ENCODE measurements around the gene BAIAP3.
A peak's percentile ranks its signal among the peaks of the same experiment; 100 is the strongest.

BAIAP3 gene

DNA sequence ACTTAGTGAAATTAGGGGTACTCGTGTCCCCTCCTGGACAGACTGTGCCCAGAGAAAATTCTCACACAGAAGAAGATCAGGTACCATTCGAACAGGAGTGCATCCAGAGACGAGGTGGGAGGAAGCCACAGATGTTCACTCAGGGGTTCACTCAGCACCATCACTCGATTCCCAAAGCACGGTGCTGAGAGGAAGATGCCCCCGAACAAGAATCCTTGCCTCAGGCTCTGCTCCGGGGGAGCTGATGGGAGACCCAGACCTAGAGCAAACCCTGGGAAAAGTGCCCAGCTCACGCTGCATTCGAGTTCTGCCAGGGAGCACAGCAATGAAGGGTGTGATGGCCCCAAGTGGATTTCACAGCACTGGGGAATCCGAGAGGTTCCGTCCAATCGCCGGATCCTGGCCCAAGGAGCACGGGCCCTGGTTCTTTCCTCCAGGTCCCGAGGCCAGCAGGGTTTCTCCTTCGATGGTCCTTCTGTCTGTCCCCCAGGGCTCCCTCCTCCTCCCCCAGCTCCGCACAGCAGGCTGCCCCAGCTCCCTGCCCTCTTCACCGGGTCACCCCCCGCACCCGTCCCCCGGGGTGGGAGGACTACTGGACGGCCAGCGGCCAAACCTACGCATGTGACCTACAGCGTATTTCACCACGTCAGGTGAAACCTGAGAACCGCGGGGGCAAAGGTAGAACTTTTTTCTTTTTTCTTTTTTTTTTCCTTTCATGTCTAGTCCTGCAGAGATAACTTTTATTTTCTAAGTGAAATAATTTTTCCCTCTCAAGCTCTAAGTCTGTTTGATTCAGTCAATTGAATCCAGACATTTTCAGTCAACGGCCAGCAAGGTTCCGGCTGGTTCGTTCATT, 34.2 kb upstream of the BAIAP3 start:
- DNase-seq (ENCODE audit: low read depth), result no peak

DNA sequence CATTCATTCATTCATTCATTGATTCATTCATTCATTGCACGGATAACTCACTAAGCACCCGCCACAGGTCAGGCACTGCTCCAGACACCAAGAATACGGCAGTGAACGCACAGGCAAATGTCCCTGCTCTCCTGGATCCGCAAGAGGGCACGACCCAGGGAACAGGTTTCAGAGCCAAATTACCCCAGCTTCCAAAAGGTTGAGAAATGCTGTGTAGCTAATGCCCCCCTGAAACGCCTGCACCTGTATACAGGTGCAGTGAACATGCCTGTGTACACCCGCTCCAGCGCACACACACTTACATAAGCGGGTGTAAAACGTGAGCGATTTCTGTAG, 33.6 kb upstream of the BAIAP3 start:
- no peak for DNase-seq (ENCODE audit: low read depth)

DNA sequence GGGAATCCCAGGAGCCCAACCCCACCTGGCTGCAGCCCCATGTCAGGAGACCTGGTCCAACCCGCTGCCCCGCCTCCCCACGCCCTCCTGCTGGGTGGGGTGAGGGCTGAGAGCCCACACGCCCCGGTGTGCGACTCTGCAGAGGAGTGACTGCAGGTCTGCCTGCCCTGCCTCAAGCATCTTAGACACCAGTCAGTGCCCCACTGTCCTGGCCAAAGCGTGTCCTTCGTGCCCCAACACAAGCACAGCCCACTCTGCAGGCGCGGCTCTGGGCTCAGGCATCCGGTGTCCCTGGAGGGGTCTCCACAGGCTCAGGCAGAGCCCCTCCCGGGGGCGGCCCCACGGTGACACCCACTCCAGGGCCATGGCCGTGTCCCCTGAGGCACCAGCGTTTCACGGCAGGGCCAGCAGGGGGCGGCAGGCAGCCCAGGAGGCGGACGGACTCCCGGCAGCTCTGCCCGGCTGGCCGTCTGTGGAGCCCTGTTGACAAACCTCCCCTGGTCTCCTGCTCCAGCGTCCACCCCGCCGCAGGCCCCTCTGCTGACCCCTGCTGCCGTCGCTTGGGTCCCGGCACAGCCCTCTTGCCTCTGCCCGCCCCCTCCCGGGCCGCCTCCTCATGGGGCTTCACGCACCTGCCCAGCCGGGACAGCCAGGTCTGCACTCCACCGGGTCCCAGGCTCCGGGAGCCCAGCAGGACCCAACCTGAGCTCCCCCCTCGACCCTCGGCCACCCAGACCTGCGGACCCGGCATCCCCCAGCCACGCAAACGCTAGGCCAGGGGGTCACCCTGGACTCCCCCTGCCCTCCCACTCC, 32.6 kb upstream of the BAIAP3 start:
- peak; percentile 58 for DNase-seq (ENCODE audit: low read depth)

DNA sequence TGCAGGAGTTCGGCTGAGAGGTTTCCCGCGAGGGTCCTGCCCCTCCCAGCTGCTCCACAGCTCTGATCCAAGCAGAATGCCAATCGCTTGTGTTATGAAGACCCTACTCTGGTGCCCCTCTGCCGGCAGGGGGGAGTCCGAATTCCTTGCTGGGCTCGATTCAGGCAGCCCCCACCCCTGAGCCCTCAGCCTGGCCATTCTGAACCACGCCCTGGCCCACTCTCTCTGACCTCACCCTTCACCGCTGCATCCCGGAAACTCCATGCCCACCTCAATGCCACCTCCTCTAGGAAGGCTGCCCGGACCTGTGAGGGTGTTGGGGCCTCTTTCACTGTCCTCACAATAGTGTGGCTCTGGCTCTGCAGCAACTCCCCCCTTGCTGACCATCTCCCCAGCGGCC, 31.9 kb upstream of the BAIAP3 start:
- DNase-seq (ENCODE audit: low read depth), result no peak

DNA sequence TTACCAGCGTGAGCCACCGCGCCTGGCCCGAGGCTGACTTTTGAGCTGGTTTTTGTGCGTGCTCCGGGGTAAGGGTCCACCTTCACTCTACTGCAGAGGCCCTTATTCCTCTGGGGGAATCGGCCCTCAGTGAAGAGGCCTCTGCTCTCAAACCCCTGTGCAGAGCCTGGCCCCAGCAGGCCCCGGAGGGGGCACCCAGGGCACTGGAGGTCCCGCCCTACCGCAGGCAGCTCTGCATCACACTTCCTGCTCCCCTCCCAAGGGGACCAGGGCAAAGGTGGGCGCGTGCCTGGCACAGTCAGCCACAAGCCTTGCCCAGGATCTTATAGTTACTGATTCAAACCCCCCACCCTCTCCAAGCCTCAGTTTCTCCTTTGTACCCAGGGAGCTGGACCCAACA, 27.6 kb upstream of the BAIAP3 start:
- no peak for DNase-seq (ENCODE audit: low read depth)

DNA sequence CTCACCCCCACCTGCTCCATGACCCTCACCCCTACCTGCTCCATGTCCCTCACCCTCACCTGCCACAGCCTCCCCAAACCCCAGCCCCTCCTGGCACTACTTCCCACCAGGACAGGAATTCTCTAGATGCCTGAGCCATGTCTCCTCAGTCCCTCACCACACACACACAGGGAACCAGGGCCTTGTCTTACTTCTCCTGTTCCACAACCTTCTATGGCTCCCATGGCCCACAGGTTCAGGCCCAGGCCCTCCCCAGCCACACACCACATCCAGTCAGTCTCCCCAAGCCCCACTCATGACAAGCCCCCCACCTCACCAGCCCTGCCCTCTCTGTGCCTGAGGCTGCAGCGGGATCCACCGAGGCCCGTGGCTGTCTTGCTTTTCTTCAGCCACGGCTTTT, 27.1 kb upstream of the BAIAP3 start:
- DNase-seq (ENCODE audit: low read depth), result no peak

DNA sequence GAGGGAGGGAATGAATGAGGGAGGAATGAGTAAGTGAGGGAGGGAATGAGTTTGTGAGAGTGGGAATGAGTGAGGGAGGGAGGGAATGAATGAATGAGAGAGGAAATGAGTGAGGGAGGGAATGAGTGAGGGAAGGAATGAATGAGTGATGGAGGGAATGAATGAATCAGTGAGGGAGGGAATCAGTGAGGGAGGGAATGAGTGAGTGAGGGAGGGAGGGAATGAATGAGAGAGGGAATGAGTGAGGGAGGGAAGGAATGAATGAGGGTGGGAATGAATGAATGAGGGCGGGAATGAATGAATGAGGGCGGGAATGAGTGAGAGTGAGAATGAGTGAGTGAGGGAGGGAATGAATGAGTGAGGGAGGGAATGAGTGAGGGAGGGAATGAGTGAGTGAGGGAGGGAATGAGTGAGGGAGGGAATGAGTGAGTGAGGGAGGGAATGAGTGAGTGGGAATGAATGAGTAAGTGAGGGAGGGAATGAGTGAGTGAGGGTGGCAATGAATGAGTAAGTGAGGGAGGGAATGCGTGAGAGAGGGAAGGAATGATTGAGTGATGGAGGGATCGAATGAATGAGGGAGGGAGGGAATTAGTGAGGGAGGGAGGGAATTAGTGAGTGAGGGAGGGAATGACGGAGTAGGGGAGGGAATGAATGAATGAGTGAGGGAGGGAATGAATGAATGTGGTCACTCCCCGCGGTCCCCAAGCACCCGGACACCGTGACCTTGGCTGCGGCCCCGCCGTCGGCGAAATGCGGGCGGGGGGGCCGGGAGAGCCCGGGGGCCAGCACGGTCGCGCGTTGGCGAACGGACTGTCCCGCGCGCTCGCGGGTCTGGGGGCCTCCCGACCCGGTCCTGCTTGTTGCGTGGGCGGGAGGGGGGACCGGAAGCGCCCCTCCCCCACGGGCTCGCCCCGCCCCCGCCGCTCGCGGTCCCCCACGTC, 25.1 kb upstream of the BAIAP3 start:
- DNase-seq (ENCODE audit: low read depth), result no peak

DNA sequence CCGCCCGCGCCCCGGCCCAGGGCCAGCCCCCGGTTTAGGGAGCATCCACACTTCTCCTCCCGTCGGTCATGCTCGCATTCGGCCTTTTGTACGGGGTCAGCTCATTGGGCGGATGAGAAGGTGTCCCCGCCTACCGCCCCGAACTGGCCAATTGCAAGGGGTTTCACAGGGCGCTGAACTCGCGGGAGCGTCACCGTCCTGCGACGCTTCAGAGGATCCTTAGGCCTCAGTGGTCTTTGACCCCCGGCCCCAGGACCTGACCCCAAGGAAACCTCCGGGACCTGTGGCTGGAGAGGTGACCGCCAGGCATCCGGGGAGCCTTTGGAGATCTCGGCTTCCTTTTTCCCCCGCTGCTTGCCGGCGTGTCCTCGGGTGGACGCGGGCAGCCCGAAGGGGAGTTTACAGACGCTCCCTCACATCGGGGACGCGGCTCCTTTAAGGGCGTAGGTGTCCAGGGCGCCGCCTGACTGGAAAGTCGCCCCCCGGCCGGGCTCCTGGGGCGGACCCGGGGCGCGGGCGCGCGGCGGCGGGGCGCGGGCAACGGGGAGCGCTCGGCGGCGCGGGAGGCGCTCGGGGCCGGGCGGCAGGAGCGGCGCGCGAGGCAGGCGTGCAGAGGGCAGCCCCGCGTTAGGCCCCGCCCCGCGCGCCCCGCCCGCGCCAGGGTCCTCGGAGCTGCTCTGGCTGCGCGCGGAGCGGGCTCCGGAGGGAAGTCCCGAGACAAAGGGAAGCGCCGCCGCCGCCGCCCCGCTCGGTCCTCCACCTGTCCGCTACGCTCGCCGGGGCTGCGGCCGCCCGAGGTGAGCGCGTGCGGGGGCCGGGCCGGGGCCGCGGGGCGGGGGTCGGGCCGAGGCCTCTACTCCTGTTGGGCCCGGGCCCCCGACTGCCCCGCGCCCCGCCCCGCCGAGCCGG, 24.2 kb upstream of the BAIAP3 start, which contains the start of gene UBE2I:
Gene UBE2I (plus strand): TSS at position 660 of the 909 bp plus-strand sequence. CDS start 4,395 bp downstream, outside the sequence.
- peak; percentile 93 for DNase-seq (ENCODE audit: low read depth)

DNA sequence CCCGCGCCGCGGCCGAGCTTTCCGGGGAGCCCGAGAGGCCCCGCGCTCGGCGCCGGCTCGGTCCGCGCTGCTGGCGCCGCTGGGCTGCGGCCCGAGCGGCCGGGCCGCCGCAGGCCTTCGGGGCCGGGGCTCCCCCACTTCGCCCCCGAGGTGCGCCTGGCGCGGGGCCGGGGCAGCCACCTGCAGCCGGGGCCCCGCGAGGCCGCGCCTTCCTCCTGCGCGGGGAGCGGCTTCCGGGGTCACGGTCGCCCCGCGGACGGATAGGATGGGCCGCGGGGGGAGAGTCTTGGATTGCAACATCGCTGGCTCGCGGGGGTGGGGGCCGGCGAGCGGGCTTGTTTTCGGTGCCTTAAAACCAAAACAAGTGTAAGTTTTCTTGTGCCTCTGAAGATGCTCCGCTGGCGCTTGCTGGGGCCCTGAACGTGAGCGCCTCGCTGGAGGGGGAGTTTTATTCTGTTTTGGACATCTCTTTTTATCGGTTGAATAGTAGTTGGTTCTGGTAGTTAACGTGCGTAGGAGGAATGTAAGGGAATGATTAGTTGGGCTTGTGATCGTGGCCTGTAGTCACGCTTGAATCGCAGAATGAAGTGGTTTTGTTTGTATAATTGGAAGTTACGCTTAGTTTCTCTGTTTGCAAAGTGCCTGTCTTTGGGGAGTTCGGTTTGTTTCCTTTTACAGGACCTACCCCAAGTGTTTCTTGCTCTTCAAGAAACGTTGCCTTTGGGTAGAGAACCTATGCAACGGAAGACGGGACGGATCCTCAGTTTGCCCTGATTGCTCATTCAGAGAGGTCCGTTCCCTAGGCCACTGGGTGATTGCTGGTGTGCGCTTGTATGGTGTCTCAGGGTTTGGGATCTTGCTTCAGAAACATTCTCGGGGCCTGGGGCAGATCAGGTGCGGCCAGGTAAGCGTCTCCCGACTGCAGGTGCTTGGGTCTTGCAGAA, 23.3 kb upstream of the BAIAP3 start:
- DNase-seq (ENCODE audit: low read depth), result peak; percentile 51

DNA sequence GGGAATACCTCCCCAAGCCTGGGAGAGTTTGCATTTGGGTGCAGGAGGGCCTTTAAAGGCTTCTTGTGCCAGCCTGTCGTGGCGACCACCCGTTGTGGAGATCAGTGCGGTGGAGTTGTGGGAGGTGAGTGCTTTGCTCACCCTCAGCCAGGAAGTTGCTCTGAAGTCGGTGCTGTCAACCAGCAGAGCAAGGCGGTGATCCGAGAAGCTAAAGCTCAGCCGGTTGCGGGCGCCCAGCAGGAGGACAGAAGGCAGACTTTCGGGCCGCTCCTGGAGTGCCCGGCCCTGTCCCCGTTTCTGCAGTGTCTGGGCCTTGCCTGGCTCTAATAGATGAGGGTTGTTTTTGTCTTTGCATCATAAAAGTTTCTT, 22.6 kb upstream of the BAIAP3 start:
- DNase-seq (ENCODE audit: low read depth), result no peak

DNA sequence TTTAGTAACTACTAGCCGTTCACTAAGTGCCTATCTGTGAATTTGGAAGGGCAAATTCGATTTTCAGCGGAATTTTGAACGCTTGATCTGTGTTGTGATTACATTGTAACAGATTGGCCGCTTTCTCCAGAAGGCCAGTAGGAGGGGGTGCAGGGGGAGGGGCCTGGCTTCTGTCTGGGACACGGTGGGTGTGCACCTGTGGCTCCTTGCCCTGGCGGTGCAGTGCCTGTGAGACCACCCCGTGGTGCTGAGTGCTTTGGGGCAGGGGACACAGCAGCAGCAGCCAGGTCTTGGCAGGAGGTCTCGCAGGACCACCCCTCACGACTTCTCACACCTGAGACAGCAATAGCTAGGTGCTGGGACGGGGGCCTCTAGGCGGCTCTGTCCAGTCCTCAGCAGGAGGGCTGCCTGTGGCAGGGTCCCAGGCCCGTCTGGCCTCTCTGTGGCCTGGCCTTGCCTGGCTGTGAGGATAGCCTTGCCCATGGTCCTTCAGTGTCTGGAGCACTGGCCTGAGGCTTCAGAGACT, 22.2 kb upstream of the BAIAP3 start:
- DNase-seq (ENCODE audit: low read depth), result no peak

DNA sequence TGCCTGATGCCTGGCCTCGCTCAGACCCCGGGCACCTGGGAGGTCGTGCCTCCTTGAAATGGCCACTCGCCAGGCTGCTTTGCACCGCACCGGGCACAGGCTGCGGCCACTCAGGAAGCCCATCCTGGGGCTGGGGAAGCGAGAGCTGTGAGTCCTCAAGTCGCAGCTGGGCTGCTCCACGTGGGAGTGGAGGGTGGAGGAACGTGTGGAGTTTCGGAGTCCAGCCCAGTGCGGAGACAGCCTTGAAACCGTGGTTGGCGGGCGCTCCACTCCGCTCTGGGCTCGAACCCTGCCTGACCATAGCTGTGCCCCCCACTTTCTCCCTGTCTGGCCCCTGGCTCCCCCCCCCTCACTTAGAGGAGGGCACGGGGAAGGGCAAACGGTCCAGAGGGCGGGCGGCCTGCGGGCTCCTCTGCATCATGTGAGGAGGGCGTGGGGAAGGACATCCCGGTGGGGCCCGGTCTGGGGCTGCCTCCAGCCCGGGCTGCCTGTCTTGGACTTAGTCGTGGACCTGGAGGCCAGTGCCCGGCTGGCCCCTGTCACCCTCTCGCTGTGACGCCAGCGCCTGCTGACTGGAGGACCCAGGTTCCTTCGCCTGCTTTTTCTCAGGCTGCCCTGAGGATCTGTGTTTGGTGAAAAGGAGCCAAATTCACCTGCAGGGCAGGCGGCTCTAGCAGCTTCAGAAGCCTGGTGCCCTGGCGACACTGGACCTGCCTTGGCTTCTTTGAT, 21.5 kb upstream of the BAIAP3 start:
- DNase-seq (ENCODE audit: low read depth), result no peak

DNA sequence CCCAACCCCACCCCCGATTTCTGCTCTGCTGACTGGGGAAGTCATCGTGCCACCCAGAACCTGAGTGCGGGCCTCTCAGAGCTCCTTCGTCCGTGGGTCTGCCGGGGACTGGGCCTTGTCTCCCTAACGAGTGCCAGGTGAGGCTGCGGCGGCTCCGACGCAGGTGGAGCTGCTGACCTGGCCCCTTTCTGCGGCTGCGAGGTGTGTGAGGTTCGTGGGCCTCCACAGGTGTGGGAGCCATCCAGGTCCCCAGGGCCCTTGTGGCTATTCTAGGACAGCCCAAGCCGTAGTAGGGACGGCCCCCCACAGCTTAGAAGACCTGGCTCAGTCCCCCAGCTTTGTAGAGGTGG, 21.0 kb upstream of the BAIAP3 start:
- no peak for DNase-seq (ENCODE audit: low read depth)

DNA sequence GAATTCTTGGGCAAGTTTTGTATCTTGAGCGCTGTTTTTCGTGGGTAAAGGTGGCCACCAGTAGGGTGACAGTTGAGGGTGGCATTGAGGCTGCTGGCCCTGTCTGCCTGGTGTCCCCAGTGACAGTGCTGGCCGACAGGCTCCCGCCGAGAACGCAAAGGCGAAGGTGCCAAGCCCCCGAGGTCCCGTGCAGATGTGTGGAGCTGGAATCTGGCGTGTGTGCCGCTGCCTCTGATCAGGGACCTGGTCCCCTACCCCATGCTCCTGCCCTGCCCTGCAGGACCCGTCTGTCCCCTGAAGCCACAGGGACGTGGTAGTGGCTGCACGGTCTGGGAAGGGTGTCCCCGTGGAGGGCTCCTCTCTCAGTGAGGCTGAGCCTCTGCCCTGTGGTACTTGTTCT, 20.5 kb upstream of the BAIAP3 start:
- no peak for DNase-seq (ENCODE audit: low read depth)

DNA sequence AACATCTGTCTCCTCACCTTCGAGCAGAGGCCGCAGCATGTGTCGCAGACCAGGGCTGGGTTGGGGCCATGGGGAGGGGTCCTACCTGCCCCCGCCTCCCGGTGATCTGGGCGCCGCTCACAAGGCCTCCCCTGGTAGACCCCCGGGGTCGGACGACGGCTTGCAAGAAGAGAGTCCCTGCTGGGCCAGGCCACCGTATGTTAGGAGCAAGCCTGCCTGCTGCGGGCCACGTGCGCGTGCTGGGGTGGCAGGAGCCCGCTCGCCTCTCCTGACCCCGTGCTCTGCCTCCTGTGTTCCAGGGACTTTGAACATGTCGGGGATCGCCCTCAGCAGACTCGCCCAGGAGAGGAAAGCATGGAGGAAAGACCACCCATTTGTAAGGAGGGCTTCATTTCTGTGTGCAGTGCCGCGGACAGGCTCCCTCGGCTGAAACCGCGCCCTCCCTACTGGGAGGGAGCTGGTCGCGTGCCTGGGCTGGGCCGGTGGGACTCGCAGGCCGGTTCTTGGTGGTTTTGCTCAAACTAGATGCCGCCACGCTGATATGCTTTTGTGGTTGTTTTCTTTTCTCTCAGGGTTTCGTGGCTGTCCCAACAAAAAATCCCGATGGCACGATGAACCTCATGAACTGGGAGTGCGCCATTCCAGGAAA, 19.6 kb upstream of the BAIAP3 start:
- DNase-seq (ENCODE audit: low read depth), result no peak

DNA sequence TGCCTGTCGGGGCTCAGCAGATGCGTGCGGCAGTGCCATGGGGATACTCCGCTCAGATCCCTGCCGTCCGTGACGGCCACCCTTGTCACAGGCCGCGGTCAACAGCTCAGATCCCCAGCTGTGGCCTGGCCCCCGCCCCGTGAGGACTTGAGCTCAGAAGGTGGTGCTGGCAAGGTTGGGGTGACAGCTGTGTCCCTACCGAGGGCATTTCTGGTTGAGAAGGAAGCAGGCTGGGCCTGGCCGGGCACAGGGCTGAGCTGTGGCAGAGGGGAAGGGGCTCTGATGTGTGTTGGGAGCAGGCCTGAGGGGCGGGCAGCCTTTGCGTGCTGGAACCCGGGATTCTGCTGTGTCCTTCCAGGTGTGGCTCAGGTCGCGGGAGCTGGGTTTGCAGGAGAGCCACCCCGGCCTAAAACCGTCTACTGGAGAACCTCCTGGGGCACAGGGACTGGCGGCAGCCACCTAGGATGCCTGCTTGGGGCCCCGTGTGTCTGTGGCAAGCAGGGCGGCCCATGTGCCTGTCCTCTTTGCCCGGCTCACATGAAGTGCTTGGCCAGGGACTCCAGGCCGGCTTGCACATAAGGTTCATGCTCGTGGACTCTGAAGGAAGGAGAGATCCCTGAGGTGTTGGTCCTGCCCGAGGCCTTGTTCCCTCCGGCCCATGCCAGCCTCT, 18.9 kb upstream of the BAIAP3 start:
- no peak for DNase-seq (ENCODE audit: low read depth)

DNA sequence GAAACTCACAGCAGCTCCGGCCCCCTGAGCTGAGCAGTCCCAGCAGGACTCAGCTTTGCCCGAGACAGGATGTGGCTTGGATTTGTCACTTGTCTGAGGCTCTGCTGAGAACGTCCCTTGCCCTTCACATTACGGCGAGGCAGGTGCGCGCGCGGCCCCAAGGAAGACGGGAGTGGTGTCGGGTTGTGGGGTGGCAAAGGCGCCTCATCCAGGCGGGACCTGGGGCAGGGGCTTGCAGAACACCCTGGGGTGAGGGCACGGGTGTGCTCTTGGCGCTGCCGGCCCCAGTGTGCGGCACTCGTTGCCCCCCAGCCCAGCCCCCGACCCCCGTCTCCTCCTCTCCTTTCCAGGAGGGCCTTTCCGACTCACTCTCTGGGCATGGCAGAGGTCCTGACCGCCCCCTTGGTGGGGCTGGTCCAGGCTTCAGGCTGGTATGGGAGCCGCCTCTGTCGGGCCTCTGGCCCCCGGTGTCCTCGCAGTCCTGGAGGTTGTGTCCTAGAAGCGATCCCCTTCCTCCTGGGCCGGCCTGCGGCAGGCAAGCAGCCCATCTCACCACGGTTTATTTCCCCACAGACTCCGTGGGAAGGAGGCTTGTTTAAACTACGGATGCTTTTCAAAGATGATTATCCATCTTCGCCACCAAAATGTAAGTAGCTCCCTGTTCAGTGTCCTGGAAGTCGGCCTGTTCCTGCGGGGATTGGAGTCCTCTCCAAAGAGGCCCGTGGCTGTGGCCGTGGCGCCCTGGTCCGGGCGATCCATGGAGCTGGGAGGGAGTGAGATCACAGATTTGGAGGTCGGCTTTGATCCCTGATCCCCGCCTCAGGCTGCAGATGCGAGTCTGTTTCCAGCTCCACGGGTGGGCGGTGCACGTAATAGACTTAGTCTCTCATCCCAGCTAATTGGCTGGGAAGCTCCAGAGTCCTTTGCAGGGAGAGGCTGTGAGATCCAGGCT, 18.1 kb upstream of the BAIAP3 start:
- no peak for DNase-seq (ENCODE audit: low read depth)
